Left ventricle myocardium inferior (tissue), 1 donor: ENCODE results near the gene IL20. TPM values are rescaled to one million over a fixed set of nuclear protein-coding genes. Genes with fewer than 3 reads are reported as not detected.

Experiments
- DNase-seq: peaks from one replicate; pipeline ENCODE4 v3.0.0-alpha.2; 2020
- H3K27ac ChIP-seq: fragments of 200-600 bp; replicated peaks from 2 replicates; pipeline ENCODE4 v1.8.0; 2021
- H3K27me3 ChIP-seq: fragments of 200-600 bp; 2 replicates; pipeline ENCODE4 v1.8.0; 2021; ENCODE audit warnings: low read depth
- H3K36me3 ChIP-seq: fragments of 200-600 bp; 2 replicates; pipeline ENCODE4 v1.8.0; 2021
- H3K4me1 ChIP-seq: fragments of 200-600 bp; 2 replicates; pipeline ENCODE4 v1.8.0; 2021
- H3K4me3 ChIP-seq: fragments of 200-600 bp; 2 replicates; pipeline ENCODE4 v1.8.0; 2021; ENCODE audit warnings: mild to moderate bottlenecking, moderate library complexity
- H3K9me3 ChIP-seq: fragments of 200-600 bp; replicated peaks from 2 replicates; pipeline ENCODE4 v1.8.0; 2021
- intact Hi-C: fragments of 100-400 bp; cut with micrococcal nuclease; formaldehyde crosslinking; loops from one replicate; pipeline ENCODE4 v1.11.0; 2022
- total RNA-seq: library from RNA; stranded (reverse); fragmentation: NEBNext Ultra II Directional; extraction: Animal tissue kit (Norgen Biotek cat#: 25700); gene quantifications from one replicate; pipeline ENCODE4 v1.2.1, GENCODE V29; 2021
- TF ChIP-seq, protein P1 (sequence below): fragments of 200-600 bp; IDR thresholded peaks from 2 replicates; pipeline ENCODE4 v1.8.0; 2021; ENCODE audit warnings: antibody characterized with exemption, mild to moderate bottlenecking, borderline replicate concordance
- donor health status: DM: no; HTN: yes; CAD: no; lungs with severe emphysema.

IL20 gene
- total RNA-seq, 1 donor from 2014 or later, result not detected

DNA sequence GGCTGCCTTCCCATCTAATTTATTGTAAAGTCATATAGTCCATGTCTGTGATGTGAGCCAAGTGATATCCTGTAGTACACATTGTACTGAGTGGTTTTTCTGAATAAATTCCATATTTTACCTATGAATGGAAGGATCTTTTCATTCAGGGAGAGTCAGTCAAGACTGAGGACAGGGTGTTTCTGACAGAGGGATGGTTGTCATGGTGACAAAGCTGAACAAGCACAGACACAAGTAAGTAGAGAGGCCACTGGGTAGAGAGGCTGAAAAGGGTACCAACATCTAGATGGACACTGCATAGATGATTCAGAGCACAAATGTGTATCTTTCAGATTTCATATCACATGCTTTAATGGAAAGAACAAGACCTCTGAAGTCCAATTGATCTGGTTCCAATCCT is 22.6 kb upstream of the IL20 start:
- intact Hi-C loops, result no loop called here
- no peaks in the 10 kb centered on the region for H3K36me3 ChIP-seq
- DNase-seq, result no peak
- no peaks in the 10 kb centered on the region for H3K9me3 ChIP-seq
- TF ChIP-seq, protein P1, sequence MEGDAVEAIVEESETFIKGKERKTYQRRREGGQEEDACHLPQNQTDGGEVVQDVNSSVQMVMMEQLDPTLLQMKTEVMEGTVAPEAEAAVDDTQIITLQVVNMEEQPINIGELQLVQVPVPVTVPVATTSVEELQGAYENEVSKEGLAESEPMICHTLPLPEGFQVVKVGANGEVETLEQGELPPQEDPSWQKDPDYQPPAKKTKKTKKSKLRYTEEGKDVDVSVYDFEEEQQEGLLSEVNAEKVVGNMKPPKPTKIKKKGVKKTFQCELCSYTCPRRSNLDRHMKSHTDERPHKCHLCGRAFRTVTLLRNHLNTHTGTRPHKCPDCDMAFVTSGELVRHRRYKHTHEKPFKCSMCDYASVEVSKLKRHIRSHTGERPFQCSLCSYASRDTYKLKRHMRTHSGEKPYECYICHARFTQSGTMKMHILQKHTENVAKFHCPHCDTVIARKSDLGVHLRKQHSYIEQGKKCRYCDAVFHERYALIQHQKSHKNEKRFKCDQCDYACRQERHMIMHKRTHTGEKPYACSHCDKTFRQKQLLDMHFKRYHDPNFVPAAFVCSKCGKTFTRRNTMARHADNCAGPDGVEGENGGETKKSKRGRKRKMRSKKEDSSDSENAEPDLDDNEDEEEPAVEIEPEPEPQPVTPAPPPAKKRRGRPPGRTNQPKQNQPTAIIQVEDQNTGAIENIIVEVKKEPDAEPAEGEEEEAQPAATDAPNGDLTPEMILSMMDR, result no peak
- H3K4me3 ChIP-seq, result no peak overlapping the region
- H3K27me3 ChIP-seq, result peaks cover 12% of the 10 kb centered on the region
- no peak overlapping the region for H3K27ac ChIP-seq
- H3K4me1 ChIP-seq, result no peaks in the 10 kb centered on the region

DNA sequence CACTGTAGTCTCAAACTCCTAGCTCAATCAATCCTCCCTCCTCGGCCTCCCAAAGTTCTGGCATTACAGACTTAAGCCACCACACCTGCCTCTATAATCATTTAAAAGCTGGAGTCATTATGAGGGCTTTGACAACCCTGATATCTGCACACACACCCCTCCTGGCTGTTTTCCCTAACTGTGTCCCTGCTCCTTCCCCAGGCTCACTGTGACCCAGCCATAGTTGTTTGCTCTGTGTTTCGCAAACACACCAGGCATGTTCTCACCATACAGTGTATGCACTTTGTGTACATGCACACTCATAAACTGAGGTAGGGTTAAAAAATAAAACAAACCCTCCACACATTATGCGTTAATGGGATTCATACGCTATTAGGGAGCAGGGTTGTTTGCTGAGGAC is 21.8 kb upstream of the IL20 start:
- Histone ChIP-seq H3K27me3 (peaks cover 12% of the 10 kb centered on the region), H3K4me1 (no peaks in the 10 kb centered on the region), H3K36me3 (no peaks in the 10 kb centered on the region), H3K9me3 (no peaks in the 10 kb centered on the region), H3K4me3 (no peak overlapping the region), H3K27ac (no peak overlapping the region)
- TF ChIP-seq, protein P1, result no peak
- intact Hi-C loops, result no loop called here
- no peak for DNase-seq

DNA sequence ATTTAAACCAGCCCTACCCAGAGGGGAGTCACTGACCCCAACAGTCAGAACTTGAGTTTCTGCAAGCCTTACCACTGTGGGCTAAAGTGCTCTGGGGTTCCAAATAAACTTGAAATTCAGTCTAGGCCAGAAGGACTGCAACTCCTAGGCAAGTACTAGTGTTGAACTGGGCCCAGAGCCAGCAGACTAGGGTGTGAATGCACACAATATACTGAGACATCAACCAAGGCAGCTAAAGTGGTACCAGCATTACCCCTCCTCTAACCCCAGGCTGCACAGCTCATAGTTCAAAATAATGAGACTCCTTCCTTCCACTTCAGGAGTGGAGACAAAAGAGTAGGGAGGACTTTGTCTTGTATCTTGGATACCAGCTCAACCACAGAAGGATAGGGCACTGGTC is 18.9 kb upstream of the IL20 start:
- DNase-seq, result no peak
- TF ChIP-seq, protein P1, result no peak
- Histone ChIP-seq H3K36me3 (no peaks in the 10 kb centered on the region), H3K4me1 (no peaks in the 10 kb centered on the region), H3K27me3 (peaks cover 5% of the 10 kb centered on the region), H3K4me3 (no peak overlapping the region), H3K9me3 (no peaks in the 10 kb centered on the region), H3K27ac (no peak overlapping the region)
- intact Hi-C loops, result no loop called here

DNA sequence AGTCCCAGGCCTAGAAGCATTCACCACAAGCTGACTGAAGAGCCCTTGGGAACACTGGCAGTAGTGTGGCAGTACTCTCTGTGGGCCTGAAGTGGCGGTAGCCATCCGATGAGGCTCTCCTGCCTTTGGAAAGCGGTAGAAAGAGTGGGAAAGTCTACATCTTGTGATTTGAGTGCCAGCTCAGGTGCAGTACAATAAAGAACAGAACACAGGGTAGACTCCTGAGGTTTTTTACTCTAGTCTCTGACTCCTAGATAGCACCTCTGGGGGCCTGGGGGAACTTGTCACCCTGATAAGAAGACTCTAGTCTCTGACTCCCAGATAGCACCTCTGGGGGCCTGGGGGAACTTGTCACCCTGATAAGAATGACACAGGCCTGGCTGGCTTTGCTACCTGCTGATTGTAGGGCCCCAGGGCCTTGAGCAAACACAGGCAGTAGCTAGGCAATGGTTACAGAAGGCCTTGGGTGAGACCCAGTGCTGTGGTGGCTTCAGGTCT is 18.0 kb upstream of the IL20 start:
- TF ChIP-seq, protein P1, result no peak
- Histone ChIP-seq H3K9me3 (peaks cover 2% of the 10 kb centered on the region), H3K36me3 (no peaks in the 10 kb centered on the region)

DNA sequence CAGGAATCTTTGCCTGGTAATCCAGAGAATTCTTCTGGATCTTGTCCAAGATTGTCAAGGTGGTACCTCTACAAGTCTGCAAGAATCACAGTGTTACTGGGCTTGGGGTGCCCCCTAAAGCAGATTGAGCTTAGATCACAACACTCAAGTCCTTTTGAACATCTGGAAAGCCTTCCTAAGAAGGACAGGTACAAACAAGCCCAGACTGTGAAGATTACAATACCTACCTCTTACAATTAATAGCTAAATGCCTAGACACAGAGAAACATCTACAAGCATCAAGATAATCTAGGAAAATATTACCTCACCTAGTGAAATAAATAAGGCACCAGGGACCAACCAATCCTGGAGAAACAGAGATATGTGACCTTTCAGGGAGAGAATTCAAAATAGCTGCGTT is 17.5 kb upstream of the IL20 start:
- Histone ChIP-seq H3K27me3 (peaks cover 5% of the 10 kb centered on the region), H3K36me3 (no peaks in the 10 kb centered on the region)

More for the DNA sequence above, 18.0 kb upstream of the IL20 start:
- Histone ChIP-seq H3K27ac (no peak overlapping the region), H3K4me3 (no peak overlapping the region), H3K4me1 (no peaks in the 10 kb centered on the region), H3K27me3 (peaks cover 5% of the 10 kb centered on the region)
- intact Hi-C loops, result no loop called here
- no peak for DNase-seq

More for the DNA sequence above, 17.5 kb upstream of the IL20 start:
- Histone ChIP-seq H3K4me1 (no peaks in the 10 kb centered on the region), H3K27ac (no peak overlapping the region), H3K9me3 (peaks cover 8% of the 10 kb centered on the region), H3K4me3 (no peak overlapping the region)
- no peak for DNase-seq
- TF ChIP-seq, protein P1, result no peak
- intact Hi-C loops, result no loop called here
